MCF 10A (cell line): ENCODE measurements around the gene PLXNB3. TPM values are rescaled to one million over a fixed set of nuclear protein-coding genes. Genes with fewer than 3 reads are reported as not detected.

Source experiments
- BruUV-seq: library from RNA; stranded (reverse); fragments of 400-500 nt; replicated peaks from 2 replicates; lab custom pipeline; 2021; lab: Mats Ljungman, UMichigan
- CTCF ChIA-PET: fragments of 300-600 bp; sonication (Branson Sonifier 250); formaldehyde crosslinking; extraction: SDS; loops from one replicate; lab custom pipeline; 2021; ENCODE audit warnings: antibody characterized with exemption, inconsistent platforms; lab: Yijun Ruan, JAX
- POLR2A ChIA-PET: fragments of 300-600, 350-650 bp; sonication (Branson Sonifier 250); formaldehyde crosslinking; extraction: SDS; loops from one replicate; lab custom pipeline; 2020; ENCODE audit warnings: antibody characterized with exemption, inconsistent platforms; lab: Yijun Ruan, JAX
- DNase-seq: peaks from one replicate; pipeline ENCODE4 v3.0.0-alpha.2; 2018; ENCODE audit not compliant: unreplicated experiment
- H3K27ac Mint-ChIP-seq: one replicate; pipeline ENCODE4 v1.8.0; 2022; ENCODE audit warnings: mild to moderate bottlenecking, low read depth, mixed read lengths; ENCODE audit not compliant: unreplicated experiment
- H3K27me3 Mint-ChIP-seq: one replicate; pipeline ENCODE4 v1.8.0; 2022; ENCODE audit warnings: mixed read lengths; ENCODE audit not compliant: insufficient read depth, unreplicated experiment
- H3K36me3 Mint-ChIP-seq: one replicate; pipeline ENCODE4 v1.8.0; 2022; ENCODE audit warnings: mild to moderate bottlenecking, moderate library complexity, mixed read lengths; ENCODE audit not compliant: insufficient read depth, unreplicated experiment
- H3K4me1 Mint-ChIP-seq: one replicate; pipeline ENCODE4 v1.8.0; 2022; ENCODE audit warnings: mixed read lengths; ENCODE audit not compliant: insufficient read depth, unreplicated experiment
- H3K4me3 Mint-ChIP-seq: one replicate; pipeline ENCODE4 v1.8.0; 2022; ENCODE audit warnings: mild to moderate bottlenecking, moderate library complexity, mixed read lengths; ENCODE audit not compliant: unreplicated experiment
- H3K9me3 Mint-ChIP-seq: one replicate; pipeline ENCODE4 v1.8.0; 2022; ENCODE audit warnings: mixed read lengths; ENCODE audit not compliant: unreplicated experiment
- intact Hi-C: fragments of 100-400 bp; cut with micrococcal nuclease; formaldehyde crosslinking; loops from 2 replicates; pipeline ENCODE4 v1.14.1; 2022
- total RNA-seq: library from RNA; stranded (reverse); gene quantifications from 2 replicates; pipeline ENCODE4 v1.2.3, GENCODE V29; 2022
- TF ChIP-seq, protein P1 (sequence below): fragments of 200-600 bp; IDR thresholded peaks from one replicate; pipeline ENCODE4 v1.8.0; 2022; ENCODE audit warnings: antibody characterized with exemption, mild to moderate bottlenecking; ENCODE audit not compliant: unreplicated experiment

The PLXNB3 gene
- total RNA-seq, 1 experiment from 2014 or later, result 7.2 TPM

DNA sequence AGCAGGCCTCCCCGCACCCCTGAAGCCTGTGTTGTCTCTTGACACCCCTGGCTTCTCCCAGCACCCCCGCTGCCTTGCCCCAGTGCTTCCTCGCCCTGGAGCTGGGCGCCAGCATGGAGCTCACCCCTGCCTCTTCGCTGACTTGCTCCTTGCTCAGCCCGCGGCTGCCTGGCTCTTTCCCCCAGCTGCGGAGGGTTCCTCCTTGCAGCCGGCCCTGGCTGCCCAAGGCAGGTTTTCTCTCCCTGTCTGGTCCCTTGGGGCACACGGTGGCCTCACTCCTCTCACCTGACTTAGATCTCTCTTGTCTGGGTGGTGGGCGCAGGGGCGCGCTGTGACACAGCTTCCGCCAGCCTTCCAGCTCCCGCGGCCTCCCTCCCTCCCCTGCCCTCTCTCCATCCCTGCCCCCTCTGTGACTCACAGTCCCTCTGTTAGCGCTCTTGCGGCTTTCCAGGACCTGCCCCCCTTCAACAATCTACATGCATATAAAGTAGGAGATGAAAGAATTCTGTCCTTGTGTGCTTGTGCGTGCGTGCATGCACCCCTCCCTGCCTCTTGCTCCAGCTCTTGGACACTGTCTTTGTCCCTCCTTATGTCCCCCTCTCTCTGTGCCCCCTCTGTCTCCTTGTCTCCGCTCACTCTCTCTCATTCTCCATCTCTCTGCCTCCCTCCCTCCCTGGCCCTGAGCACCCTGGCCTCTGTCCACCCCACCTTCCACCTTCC lies 2.2 kb downstream of the PLXNB3 start:
- intact Hi-C loops, result no loop called here
- peak; percentile 66 for DNase-seq
- H3K36me3 Mint-ChIP-seq, result no peaks in the 10 kb centered on the region
- ChIA-PET POLR2A (interaction anchor here (0.7 to 1.2 kb wide), 2 partner anchors 28 to 39 kb away, joined by 4 to 7 read pairs; partner anchors contain the start of genes IDH3G and SSR4), CTCF (interaction anchor here (0.6 to 6.6 kb wide), 4 partner anchors 44 to 183 kb away, joined by 3 to 51 read pairs (median 4); no protein-coding TSS in a partner anchor)
- H3K9me3 Mint-ChIP-seq, result no peaks in the 10 kb centered on the region
- TF ChIP-seq, protein P1, sequence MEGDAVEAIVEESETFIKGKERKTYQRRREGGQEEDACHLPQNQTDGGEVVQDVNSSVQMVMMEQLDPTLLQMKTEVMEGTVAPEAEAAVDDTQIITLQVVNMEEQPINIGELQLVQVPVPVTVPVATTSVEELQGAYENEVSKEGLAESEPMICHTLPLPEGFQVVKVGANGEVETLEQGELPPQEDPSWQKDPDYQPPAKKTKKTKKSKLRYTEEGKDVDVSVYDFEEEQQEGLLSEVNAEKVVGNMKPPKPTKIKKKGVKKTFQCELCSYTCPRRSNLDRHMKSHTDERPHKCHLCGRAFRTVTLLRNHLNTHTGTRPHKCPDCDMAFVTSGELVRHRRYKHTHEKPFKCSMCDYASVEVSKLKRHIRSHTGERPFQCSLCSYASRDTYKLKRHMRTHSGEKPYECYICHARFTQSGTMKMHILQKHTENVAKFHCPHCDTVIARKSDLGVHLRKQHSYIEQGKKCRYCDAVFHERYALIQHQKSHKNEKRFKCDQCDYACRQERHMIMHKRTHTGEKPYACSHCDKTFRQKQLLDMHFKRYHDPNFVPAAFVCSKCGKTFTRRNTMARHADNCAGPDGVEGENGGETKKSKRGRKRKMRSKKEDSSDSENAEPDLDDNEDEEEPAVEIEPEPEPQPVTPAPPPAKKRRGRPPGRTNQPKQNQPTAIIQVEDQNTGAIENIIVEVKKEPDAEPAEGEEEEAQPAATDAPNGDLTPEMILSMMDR, result no peak
- H3K4me1 Mint-ChIP-seq, result peaks cover 6% of the 10 kb centered on the region
- no TSS peak for BruUV-seq
- H3K27ac Mint-ChIP-seq, result peak overlapping the region; percentile 49
- H3K27me3 Mint-ChIP-seq, result no peaks in the 10 kb centered on the region
- H3K4me3 Mint-ChIP-seq, result peak overlapping the region; percentile 53

DNA sequence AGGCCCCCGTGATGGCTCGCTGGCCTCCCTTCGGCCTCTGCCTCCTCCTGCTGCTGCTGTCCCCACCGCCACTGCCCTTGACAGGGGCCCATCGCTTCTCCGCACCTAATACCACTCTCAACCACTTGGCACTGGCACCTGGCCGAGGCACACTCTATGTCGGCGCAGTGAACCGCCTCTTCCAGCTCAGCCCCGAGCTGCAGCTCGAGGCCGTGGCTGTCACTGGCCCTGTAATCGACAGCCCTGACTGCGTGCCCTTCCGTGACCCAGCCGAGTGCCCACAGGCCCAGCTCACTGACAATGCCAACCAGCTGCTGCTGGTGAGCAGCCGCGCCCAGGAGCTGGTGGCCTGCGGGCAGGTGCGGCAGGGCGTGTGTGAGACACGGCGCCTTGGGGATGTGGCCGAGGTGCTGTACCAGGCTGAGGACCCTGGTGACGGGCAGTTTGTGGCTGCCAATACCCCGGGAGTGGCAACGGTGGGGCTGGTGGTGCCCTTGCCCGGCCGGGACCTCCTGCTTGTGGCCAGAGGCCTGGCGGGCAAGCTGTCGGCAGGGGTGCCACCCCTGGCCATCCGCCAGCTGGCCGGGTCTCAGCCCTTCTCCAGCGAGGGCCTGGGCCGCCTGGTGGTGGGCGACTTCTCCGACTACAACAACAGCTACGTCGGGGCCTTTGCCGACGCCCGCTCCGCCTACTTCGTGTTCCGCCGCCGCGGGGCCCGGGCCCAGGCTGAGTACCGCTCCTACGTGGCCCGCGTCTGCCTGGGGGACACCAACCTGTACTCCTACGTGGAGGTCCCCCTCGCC lies 3.0 kb downstream of the PLXNB3 start:
- intact Hi-C loops, result no loop called here
- H3K4me3 Mint-ChIP-seq, result no peak overlapping the region
- DNase-seq, result no peak
- H3K4me1 Mint-ChIP-seq, result peaks cover 6% of the 10 kb centered on the region
- H3K36me3 Mint-ChIP-seq, result no peaks in the 10 kb centered on the region
- H3K27ac Mint-ChIP-seq, result no peak overlapping the region
- H3K27me3 Mint-ChIP-seq, result no peaks in the 10 kb centered on the region
- no TSS peak for BruUV-seq
- no peaks in the 10 kb centered on the region for H3K9me3 Mint-ChIP-seq
- TF ChIP-seq, protein P1, result no peak
- CTCF ChIA-PET, result interaction anchor here (6.6 kb wide), 1 partner anchor 182 kb away, joined by 51 read pairs; no protein-coding TSS in a partner anchor
- POLR2A ChIA-PET, result interaction anchor here (1.2 kb wide), 1 partner anchor 40 kb away, joined by 7 read pairs; no protein-coding TSS in a partner anchor

DNA sequence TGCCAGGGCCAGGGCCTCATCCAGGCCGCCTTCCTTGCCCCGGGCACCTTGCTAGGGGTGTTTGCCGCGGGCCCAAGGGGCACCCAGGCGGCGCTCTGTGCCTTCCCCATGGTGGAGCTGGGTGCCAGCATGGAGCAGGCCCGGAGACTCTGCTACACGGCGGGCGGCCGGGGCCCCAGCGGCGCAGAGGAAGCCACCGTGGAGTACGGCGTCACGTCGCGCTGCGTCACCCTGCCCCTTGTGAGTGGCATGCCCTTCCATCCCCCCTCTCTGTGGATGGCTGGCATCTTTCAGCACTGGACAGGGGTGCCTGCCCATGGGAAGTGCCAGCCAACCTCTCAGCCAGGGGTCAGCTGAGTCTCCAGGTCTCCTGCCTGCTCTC lies 3.6 kb downstream of the PLXNB3 start:
- no peak for DNase-seq
- H3K9me3 Mint-ChIP-seq, result no peaks in the 10 kb centered on the region
- POLR2A ChIA-PET, result no interaction called here
- H3K27me3 Mint-ChIP-seq, result no peaks in the 10 kb centered on the region
- no peak overlapping the region for H3K27ac Mint-ChIP-seq
- no TSS peak for BruUV-seq
- intact Hi-C loops, result no loop called here
- H3K36me3 Mint-ChIP-seq, result no peaks in the 10 kb centered on the region
- H3K4me1 Mint-ChIP-seq, result peaks cover 6% of the 10 kb centered on the region
- H3K4me3 Mint-ChIP-seq, result no peak overlapping the region
- TF ChIP-seq, protein P1, result no peak
- CTCF ChIA-PET, result interaction anchor here (6.6 kb wide), 1 partner anchor 181 kb away, joined by 51 read pairs; no protein-coding TSS in a partner anchor
